HepG2 (cell line): Measurements from ENCODE around the gene PDE4DIP. TPM values are rescaled to one million over a fixed set of nuclear protein-coding genes. Genes with fewer than 3 reads are reported as not detected.
A peak's percentile ranks its signal among the peaks of the same experiment; 100 is the strongest.
"Not testable (repeated sequence)": the region's sequence is repeated elsewhere in the genome, so short reads cannot be mapped to it uniquely, and the experiment has no call there.

Source experiments
- ATAC-seq: fragments of 200-7000 bp; cut with Tn5 transposase; 3 replicates; pipeline ENCODE4 v1.9.1; 2020; ENCODE audit warnings: mild to moderate bottlenecking, moderate library complexity
- BruUV-seq: library from RNA; stranded (reverse); fragments of 400-500 nt; replicated peaks from 2 replicates; lab custom pipeline; 2021; lab: Mats Ljungman, UMichigan
- CTCF ChIA-PET: fragments of 300-600 bp; formaldehyde crosslinking; extraction: SDS; loops from one replicate; lab custom pipeline; 2021; ENCODE audit warnings: low total read pairs, inconsistent platforms, low intra/inter-chr PET ratio; lab: Yijun Ruan, JAX
- POLR2A ChIA-PET: fragments of 350-600 bp; sonication (Branson Sonifier 250); formaldehyde crosslinking; loops from one replicate; lab custom pipeline; 2020; ENCODE audit warnings: antibody characterized with exemption, inconsistent platforms; lab: Yijun Ruan, JAX
- DNase-seq: peaks from one replicate; pipeline ENCODE4 v3.0.0-alpha.2; 2015; ENCODE audit warnings: low spot score
- FAIRE-seq: peaks from 3 replicates; lab custom pipeline; 2011; peaks lifted over from hg19 to GRCh38; lab: Jason Lieb, UNC
- H2AFZ ChIP-seq: one replicate; pipeline ENCODE4 v1.6.1; 2011; ENCODE audit warnings: low read length, inconsistent platforms
- H3K27ac ChIP-seq: fragments of 300-600 bp; 3 replicates; pipeline ENCODE4 v1.8.0; 2011; ENCODE audit warnings: mixed run types, mild to moderate bottlenecking, mixed read lengths, low read length, inconsistent platforms; ENCODE audit not compliant: insufficient read depth; ENCODE audit errors: extremely low read length
- H3K27me3 ChIP-seq, 2 experiments: fragments of 200-600 bp in 1 of 2; 2 replicates in 1 of 2; 3 replicates in 1 of 2; pipeline versions ENCODE4 v1.6.0 to v1.8.0; 2011; ENCODE audit warnings: low read length in 2 of 2, mild to moderate bottlenecking in 2 of 2, moderate library complexity in 2 of 2, inconsistent platforms in 1 of 2; ENCODE audit not compliant: insufficient read depth in 2 of 2, control insufficient read depth in 1 of 2
- H3K36me3 ChIP-seq, 2 experiments: fragments of 200-600 bp in 1 of 2; replicated peaks in 1 of 2; 2 replicates in 1 of 2; 3 replicates in 1 of 2; pipeline versions ENCODE4 v1.5.1 to v1.8.0; 2011; ENCODE audit warnings: low read length in 2 of 2, inconsistent platforms in 1 of 2; ENCODE audit not compliant: insufficient read depth in 2 of 2, control insufficient read depth in 1 of 2
- H3K4me1 ChIP-seq: 2 replicates; pipeline ENCODE4 v1.5.1; 2012; ENCODE audit warnings: low read length, inconsistent platforms; ENCODE audit not compliant: insufficient read depth
- H3K4me2 ChIP-seq: 2 replicates; pipeline ENCODE4 v1.6.0; 2011; ENCODE audit warnings: low read depth, low read length, inconsistent platforms
- H3K4me3 ChIP-seq, 3 experiments: fragments of 200-600 bp in 1 of 3; sonication (generic), shearing (Covaris generic) in 1 of 3; replicated peaks in 1 of 3; 2 replicates each; pipeline ENCODE4 v1.5.1; 2011 to 2016; ENCODE audit warnings: low read length in 3 of 3, inconsistent platforms in 2 of 3, low read depth in 2 of 3, mild to moderate bottlenecking in 2 of 3, control low read depth in 1 of 3, mixed read lengths in 1 of 3; ENCODE audit not compliant: insufficient read depth in 1 of 3
- H3K79me2 ChIP-seq: one replicate; pipeline ENCODE4 v1.6.1; 2011; ENCODE audit warnings: low read length, inconsistent platforms; ENCODE audit not compliant: insufficient read depth
- H3K9ac ChIP-seq: 2 replicates; pipeline ENCODE4 v1.6.0; 2011; ENCODE audit warnings: mild to moderate bottlenecking, low read depth, low read length, inconsistent platforms; ENCODE audit not compliant: insufficient read depth
- H3K9me3 ChIP-seq: 2 replicates; pipeline ENCODE4 v1.5.1; 2012; ENCODE audit warnings: mild to moderate bottlenecking, low read length
- H4K20me1 ChIP-seq: 2 replicates; pipeline ENCODE4 v1.6.0; 2011; ENCODE audit warnings: inconsistent platforms, mild to moderate bottlenecking, low read length, moderate library complexity; ENCODE audit not compliant: insufficient read depth
- CREM ChIP-seq, 2 experiments: sonication (generic) in 1 of 2; formaldehyde crosslinking in 1 of 2; IDR thresholded peaks; 2 replicates each; pipeline versions ENCODE4 v1.4.0 to v1.6.1; 2016 to 2020; ENCODE audit warnings: antibody characterized with exemption in 1 of 2, mild to moderate bottlenecking in 1 of 2, missing genetic modification reagents in 1 of 2
- ELF1 ChIP-seq: sonication (generic); formaldehyde crosslinking; IDR thresholded peaks from 2 replicates; pipeline ENCODE4 v1.4.0; 2020; ENCODE audit warnings: missing genetic modification reagents
- GABPA ChIP-seq, 2 experiments: IDR thresholded peaks; 2 replicates each; pipeline ENCODE4 v1.6.1; 2011 to 2016; ENCODE audit warnings: low read depth in 2 of 2, low read length in 1 of 2, missing biosample characterization in 1 of 2, missing genetic modification characterization in 1 of 2
- GABPB1 ChIP-seq: IDR thresholded peaks from 2 replicates; pipeline ENCODE4 v1.6.1; 2016; ENCODE audit warnings: mild to moderate bottlenecking, missing genetic modification reagents, moderate library complexity, missing compliant biosample characterization
- HOXA3 ChIP-seq: sonication (generic); formaldehyde crosslinking; IDR thresholded peaks from 2 replicates; pipeline ENCODE4 v1.5.0; 2020; ENCODE audit warnings: missing genetic modification reagents
- KMT2B ChIP-seq: IDR thresholded peaks from 2 replicates; pipeline ENCODE4 v1.6.1; 2016; ENCODE audit warnings: missing genetic modification reagents, missing compliant biosample characterization
- PHF8 ChIP-seq: sonication (generic); formaldehyde crosslinking; IDR thresholded peaks from 2 replicates; pipeline ENCODE4 v1.5.0; 2020; ENCODE audit warnings: missing genetic modification reagents
- RXRB ChIP-seq: IDR thresholded peaks from 2 replicates; pipeline ENCODE4 v1.6.1; 2016; ENCODE audit warnings: borderline replicate concordance, missing genetic modification reagents, missing compliant biosample characterization
- SAP130 ChIP-seq: IDR thresholded peaks from 2 replicates; pipeline ENCODE4 v1.6.1; 2016; ENCODE audit warnings: low read depth
- SIX1 ChIP-seq: sonication (generic); formaldehyde crosslinking; IDR thresholded peaks from 2 replicates; pipeline ENCODE4 v1.4.0; 2020; ENCODE audit warnings: missing genetic modification reagents, borderline replicate concordance
- SIX4 ChIP-seq: sonication (generic); formaldehyde crosslinking; IDR thresholded peaks from 2 replicates; pipeline ENCODE4 v1.4.0; 2020; ENCODE audit warnings: missing genetic modification reagents
- TAF1 ChIP-seq: sonication (generic); formaldehyde crosslinking; IDR thresholded peaks from 2 replicates; pipeline ENCODE4 v1.4.0; 2020; ENCODE audit warnings: missing genetic modification reagents
- THAP11 ChIP-seq: IDR thresholded peaks from 2 replicates; pipeline ENCODE4 v1.6.1; 2016; ENCODE audit warnings: missing biosample characterization, missing genetic modification reagents
- YY1 ChIP-seq: IDR thresholded peaks from 2 replicates; pipeline ENCODE4 v1.6.1; 2011; ENCODE audit warnings: low read length, low read depth, moderate library complexity, mild to moderate bottlenecking; ENCODE audit not compliant: insufficient read depth, insufficient replicate concordance
- ZGPAT ChIP-seq: IDR thresholded peaks from 2 replicates; pipeline ENCODE4 v1.6.1; 2016; ENCODE audit warnings: mild to moderate bottlenecking
- ZNF143 ChIP-seq: sonication (generic); formaldehyde crosslinking; IDR thresholded peaks from 2 replicates; pipeline ENCODE4 v1.4.0; 2020; ENCODE audit warnings: missing genetic modification reagents
- ZNF263 ChIP-seq: sonication (generic); formaldehyde crosslinking; IDR thresholded peaks from 2 replicates; pipeline ENCODE4 v1.4.0; 2020; ENCODE audit warnings: missing genetic modification reagents
- WGBS: methylation state at CpG from one replicate; pipeline ENCODE4 v1.1.6; 2017; ENCODE audit warnings: low lambda C conversion rate; 5-methylcytosine and 5-hydroxymethylcytosine counted together
- in situ Hi-C: cut with HindIII; loops from 2 replicates; pipeline ENCODE4 v1.10.0; 2017; ENCODE audit warnings: low pct_unique_long_range_greater_than_20kb; ENCODE audit not compliant: extremely low pct_ligation_motif_present
- intact Hi-C: fragments of 100-400 bp; cut with micrococcal nuclease; formaldehyde crosslinking; loops from one replicate; pipeline ENCODE4 v1.10.0; 2022; ENCODE audit not compliant: unreplicated experiment
- polyA plus RNA-seq, 8 experiments: library from polyadenylated mRNA; depleted of rRNA in 3 of 8; stranded (reverse) in 7 of 8; unstranded in 1 of 8; fragments of >200 nt; fragmentation: Illumina TruSeq in 4 of 8; extraction: Trizol in 4 of 8; gene quantifications; 2 replicates each; pipeline versions ENCODE4 v1.2.1 to v1.2.3, GENCODE V29; 2011 to 2016; ENCODE audit warnings: low read depth in 4 of 8, missing spikeins in 1 of 8, mixed read lengths in 1 of 8; ENCODE audit not compliant: insufficient read depth in 1 of 8
- total RNA-seq, 5 experiments: library from RNA; depleted of rRNA; stranded (reverse); fragments of >200 nt; fragmentation: Illumina TruSeq; extraction: Trizol; gene quantifications; 2 replicates each; pipeline ENCODE4 v1.2.3, GENCODE V29; 2016; ENCODE audit warnings: low read depth in 1 of 5

PDE4DIP gene
- total and polyA plus RNA-seq, 2 of the 13 experiments (the other 11 are each of a cell fraction or from before 2014, with no cell fraction given), result 5.9 to 10.3 TPM

- BruUV-seq; H3K36me3 ChIP-seq; POLR2A ChIA-PET; H3K4me1 ChIP-seq; intact Hi-C loops; DNase-seq; H4K20me1 ChIP-seq; H3K9me3 ChIP-seq; H3K9ac ChIP-seq; CTCF ChIA-PET; in situ Hi-C loops; H3K27me3 ChIP-seq; FAIRE-seq; H2AFZ ChIP-seq; H3K79me2 ChIP-seq; TF ChIP-seq GABPA (IDR thresholded peaks at IDR 0.05; ENCODE audit: low read depth, low read length); CREM (CRISPR knock-in tag; IDR thresholded peaks at IDR 0.05): not testable (repeated sequence)
- peak overlapping the region; percentile 52 to 72 (median 64); a peak in 5 of 6 replicates for H3K4me3 ChIP-seq
- peak overlapping the region; percentile 73 for H3K4me2 ChIP-seq
- ATAC-seq, result peak; percentile 92
- TF ChIP-seq HOXA3 (CRISPR knock-in tag), result peak; percentile 63; the same call in 1 of the 2 replicates
- peak; percentile 93 for TF ChIP-seq THAP11 (CRISPR knock-in tag)
- TF ChIP-seq YY1, result peak; percentile 69
- peak; percentile 34 for TF ChIP-seq SAP130 (CRISPR knock-in tag)
- 0 out of 2 replicates have a peak, but pooled peaks have one; percentile 13 for TF ChIP-seq GABPA (CRISPR knock-in tag; IDR thresholded peaks at IDR 0.05; ENCODE audit: low read depth)
- TF ChIP-seq KMT2B (CRISPR knock-in tag), result peak; percentile 50; the same call in 1 of the 2 replicates
- TF ChIP-seq ZNF143 (CRISPR knock-in tag), result peak; percentile 84
- peak; percentile 66; the same call in 1 of the 2 replicates for TF ChIP-seq GABPB1 (CRISPR knock-in tag)
- TF ChIP-seq ZGPAT (CRISPR knock-in tag), result 0 out of 2 replicates have a peak, but pooled peaks have one; percentile 36
- TF ChIP-seq SIX4 (CRISPR knock-in tag), result peak; percentile 92
- TF ChIP-seq TAF1 (CRISPR knock-in tag), result peak; percentile 45; the same call in 1 of the 2 replicates
- peak; percentile 46 for TF ChIP-seq PHF8
- peak; percentile 95 for TF ChIP-seq ZNF263
- 0 out of 2 replicates have a peak, but pooled peaks have one; percentile 25 for TF ChIP-seq RXRB
- 0 out of 2 replicates have a peak, but pooled peaks have one; percentile 19 for TF ChIP-seq CREM (IDR thresholded peaks at IDR 0.05)
- peak; percentile 34; the same call in 1 of the 2 replicates for TF ChIP-seq ELF1 (CRISPR knock-in tag)
- TF ChIP-seq SIX1 (CRISPR knock-in tag), result peak; percentile 97
- peak overlapping the region; percentile 50 for H3K27ac ChIP-seq
- WGBS, result no CpG with 5 or more reads among the region's 66 CpGs
These were observed 108.2 kb downstream of the PDE4DIP start for GRCh38 chr1:148952253-148952937.

GRCh38 chr1:148952938-148953616 is 108.8 kb downstream of the PDE4DIP start:
- ATAC-seq, result peak; percentile 9
- DNase-seq, H3K4me1 ChIP-seq, intact Hi-C loops, H3K36me3 ChIP-seq, POLR2A ChIA-PET, H3K27ac ChIP-seq, CTCF ChIA-PET, H2AFZ ChIP-seq, H4K20me1 ChIP-seq, FAIRE-seq, H3K9me3 ChIP-seq, H3K9ac ChIP-seq, H3K79me2 ChIP-seq, H3K27me3 ChIP-seq, in situ Hi-C loops: not testable (repeated sequence)
- BruUV-seq, result TSS peak; percentile 40
- WGBS, result 4% methylated on average over 10 of the region's 28 CpGs
- Histone ChIP-seq H3K4me2 (peak overlapping the region; percentile 73), H3K4me3 (peak overlapping the region; percentile 52 to 72 (median 64); a peak in 5 of 6 replicates)
